NCI-H82 (cell line): Measurements from ENCODE around the gene BCR.

ENCODE experiments used
- DNase-seq: peaks from one replicate; lab custom pipeline; 2025; lab: John Stamatoyannopoulos, UW

Gene BCR

GRCh38 chr22:23217171-23218052 lies 37.1 kb downstream of the BCR start:
- no peak for DNase-seq

DNA sequence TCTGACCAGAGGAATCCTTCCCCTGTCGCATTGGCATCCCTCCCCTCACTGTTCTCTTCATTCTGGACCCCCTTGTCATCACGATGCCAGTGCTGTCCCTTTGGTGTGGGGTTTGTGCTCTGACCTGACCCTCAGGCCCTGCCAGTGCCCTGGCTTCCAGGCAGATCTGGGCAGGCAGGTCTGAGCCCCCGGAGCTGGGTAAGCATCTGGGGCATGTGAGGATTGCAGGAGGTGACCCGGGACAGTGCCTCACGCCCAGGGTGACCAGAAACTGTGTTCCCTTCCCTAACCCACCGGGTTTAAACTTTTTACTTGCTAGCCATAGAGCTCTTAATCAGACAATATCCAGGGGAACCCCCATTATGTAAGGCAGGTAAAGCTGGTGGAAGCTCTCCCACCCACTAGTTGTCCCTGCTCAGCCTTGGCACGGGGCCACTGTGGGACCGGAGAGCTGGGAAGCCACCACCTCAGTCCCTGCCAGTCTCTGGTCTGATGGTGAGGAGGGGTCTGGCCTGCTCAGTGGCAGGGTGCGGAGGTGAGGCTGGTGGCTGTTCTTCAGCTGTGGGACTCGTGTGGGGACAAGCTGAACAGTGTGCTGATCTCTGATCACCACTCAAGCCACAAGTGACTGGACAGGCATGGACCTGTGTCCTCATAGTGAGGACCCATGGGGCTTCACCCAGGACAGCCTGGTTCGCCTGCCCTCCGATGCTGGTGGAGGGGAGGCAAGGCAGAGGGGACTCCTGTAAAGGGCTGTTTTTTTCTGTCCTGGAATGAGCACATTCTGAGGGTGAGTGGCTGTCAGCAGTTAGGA lies 38.0 kb downstream of the BCR start:
- DNase-seq = no peak

DNA sequence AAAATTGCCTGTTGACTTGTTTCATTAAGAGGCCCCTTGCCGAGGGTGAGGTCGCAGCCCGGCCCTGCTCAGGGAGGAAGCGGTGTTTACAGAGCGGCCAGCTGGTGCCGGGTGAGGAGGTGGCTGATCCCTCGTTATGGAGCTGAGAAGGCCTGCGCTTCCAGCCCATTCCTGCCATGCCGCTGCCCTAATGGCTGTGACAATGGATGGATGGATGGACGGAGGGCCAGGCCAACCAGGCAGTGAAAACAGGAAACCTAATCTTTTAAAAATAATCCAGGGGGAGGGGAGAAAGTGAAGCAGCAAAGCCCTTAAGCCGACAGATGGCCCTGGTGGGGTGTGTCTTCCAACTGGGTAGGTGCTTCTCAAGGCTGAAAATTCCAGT lies 38.5 kb downstream of the BCR start:
- peak; percentile 98 for DNase-seq

DNA sequence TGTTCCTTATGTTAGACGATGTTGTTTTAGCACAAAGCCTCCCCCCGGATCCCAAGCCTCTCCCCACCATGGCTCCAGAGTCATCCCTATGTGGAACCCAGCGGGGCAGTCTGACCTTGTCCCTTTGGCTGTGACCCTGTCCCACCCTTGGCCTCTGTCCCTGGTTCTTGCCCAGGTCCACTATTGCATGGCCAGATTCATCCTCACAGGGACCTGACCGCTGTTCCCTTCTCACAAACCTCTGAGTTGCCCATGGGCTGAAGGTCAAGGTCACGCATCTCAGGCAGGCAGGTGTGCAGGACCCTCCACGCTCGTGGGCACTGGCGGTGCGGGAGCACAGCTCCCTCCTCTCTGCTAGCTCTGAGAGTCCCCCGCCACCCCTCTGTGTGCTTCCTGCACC lies 39.0 kb downstream of the BCR start:
- DNase-seq = no peak

DNA sequence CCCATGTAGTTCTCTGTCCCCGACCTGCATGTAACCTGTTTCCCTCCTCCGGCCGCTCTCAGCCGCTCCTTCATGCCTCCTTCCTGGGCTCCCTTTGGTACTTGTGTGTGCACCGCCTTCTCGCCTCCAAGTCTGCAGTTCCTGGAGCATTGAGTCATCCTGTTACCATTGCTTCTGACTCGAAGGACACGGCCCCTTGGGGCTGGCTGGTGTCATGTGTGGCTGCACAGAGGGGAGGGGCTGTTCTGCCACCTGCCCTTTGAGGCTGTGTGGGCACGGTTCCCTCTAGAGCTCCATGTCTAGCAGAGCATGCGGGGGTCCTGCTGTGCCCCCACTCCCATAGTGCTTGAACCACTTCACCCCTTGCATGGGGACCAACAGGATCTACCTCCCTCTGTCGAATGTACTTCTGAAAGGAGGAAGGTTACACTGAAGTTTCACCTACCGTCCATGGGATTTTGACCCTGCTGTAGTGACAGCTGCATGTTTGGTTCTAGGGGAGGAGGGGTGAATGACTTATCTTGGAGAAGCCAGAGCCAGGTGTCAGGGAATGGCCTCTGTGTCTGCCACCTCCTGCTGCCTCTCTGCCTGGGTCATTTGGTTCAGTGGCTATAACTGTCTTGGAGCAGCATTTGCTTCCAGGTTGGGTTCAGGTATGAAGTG lies 39.6 kb downstream of the BCR start:
- DNase-seq = peak; percentile 75

DNA sequence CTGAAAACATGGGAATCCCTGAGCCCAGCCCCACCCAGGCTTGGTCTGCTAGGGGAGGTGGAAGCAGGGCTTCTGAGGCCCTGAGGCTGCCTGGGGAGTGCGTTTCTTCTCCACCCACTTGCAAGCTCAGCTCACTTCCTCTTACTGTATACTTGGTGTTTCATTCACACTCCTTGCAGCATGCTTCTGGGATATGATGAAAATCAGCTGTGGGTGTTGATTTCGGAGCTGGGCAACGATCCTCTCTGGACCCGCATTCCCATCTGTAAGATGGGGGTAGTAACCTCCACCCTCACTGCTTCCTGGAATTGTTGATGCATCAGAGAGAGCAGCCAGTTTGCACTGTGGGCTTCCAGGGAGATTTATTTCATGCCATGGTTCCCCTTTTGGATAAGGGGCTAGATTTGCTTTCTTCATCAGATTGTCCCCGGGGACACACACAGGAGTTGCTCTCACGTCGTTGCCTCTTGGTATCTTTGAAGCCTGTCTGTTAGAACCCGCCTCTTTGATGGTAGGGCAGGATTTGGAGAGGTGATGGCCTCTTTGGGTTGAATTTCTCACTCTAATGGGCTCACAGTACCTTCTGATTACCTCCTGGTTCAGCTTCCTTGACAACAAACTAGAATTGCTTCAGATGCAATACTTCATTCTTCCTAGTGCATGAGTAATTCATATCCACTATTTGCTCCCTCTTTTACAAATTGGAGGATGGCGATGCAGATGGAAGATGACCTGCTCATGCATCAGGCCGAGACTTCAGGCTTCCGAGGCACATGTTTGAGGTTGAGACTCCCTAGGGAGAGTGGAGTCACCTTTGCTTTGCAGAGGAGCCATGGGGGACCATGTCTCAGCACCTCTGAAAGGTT lies 40.4 kb downstream of the BCR start:
- DNase-seq = no peak

DNA sequence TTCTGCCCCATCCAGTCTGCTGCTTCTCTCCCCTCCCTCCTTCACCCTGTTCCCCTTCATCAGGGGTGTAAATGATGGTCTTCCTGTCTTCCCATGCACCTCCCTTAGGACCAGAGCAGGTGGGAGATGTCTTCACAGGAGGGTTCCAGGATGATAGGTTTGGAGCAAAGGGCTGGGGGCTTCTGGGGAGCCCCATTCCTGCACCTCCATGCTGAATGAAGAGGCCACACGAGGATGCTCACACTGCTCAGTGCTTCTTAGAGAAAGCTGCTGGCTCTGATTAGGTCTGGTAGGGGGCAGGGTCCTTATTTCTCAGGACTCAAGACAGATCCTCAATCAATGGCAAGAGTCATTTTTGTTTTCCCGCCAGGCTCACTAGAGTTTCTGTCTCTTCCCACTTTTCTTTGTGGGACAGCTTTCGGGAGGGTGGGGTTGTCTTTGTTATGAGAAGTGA lies 41.1 kb downstream of the BCR start:
- no peak for DNase-seq

- no peak for DNase-seq
Observed at GRCh38 chr22:23222033-23222792, 41.9 kb downstream of the BCR start.

GRCh38 chr22:23222793-23223568 lies 42.7 kb downstream of the BCR start:
- no peak for DNase-seq

- no peak for DNase-seq
Observed at GRCh38 chr22:23223569-23224317, 43.4 kb downstream of the BCR start.

DNA sequence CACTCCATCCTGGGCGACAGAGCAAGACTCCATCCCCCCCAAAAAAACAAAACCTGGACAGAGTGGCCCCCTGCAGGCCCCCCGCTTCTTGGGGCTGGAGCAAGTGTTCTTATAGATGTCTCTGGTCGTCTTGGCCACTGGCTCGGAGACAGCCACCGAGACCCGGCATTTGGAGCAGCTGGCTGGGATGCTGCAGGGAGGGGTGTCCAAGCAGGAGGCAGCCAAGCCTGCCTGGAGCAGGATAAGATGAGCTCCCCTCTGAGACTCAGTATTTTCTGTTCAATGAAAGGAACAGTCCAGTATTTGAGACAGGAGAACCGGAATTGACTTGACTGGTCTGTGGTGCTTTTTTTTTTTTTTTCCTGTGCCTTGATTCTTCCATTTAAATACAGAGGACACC lies 44.5 kb downstream of the BCR start:
- no peak for DNase-seq

- DNase-seq = no peak
Observed at GRCh38 chr22:23225337-23225723, 45.0 kb downstream of the BCR start.

DNA sequence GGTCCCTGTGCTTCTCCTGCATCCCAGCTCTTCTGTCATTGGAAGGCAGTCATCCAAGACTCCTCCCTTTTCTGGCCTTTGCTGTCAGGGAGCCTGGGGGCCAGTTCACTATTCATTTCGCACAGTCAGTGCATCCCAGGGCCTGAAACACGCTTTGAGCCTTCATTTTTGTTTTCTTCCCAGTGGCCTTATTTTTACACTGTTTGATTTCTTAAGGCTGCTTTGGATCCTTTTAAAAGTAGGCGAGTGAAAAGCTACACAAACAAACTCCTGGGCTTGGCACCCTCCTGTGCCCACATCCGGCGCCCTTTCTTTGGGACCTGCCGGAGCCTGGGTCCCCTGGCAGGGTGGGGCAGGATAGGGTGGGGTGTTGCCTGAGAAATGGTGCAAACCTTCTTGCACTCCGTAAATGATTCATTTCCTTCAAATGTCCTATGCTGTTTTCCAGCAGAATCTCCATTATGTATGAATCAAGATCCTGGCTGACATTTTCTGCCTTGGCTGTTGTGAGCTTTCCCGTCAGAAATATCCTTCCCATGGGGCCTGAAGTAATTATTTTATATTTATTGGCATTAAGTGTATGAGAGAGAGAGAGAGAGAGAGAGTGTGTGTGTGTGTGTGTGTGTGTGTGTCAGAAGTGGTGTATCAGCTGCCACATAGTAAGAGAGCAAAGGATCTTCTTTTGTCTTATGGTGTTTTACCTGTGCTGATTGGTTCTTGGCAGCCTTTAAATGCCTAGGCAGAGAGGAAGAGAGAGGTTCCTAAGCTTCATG lies 45.6 kb downstream of the BCR start:
- DNase-seq = no peak

DNA sequence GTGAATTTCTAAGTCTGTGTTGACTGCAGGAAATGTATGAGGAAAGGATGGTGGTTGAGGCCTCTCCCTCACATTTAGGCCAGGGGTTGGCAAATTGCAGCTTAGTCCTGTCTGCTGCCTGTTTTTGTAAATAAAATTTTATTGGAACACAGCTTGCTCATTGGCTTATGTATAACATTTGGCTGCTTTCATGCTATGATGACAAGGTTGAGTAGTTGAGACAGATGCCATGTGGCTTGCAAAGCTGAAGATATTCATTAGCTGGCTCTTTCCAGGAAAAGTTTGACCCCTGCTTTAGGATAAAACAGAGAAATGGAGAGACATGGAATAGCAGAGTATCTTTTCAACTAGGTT lies 46.2 kb downstream of the BCR start:
- no peak for DNase-seq

GRCh38 chr22:23227380-23227779 lies 47.1 kb downstream of the BCR start:
- no peak for DNase-seq

- no peak for DNase-seq
Observed at GRCh38 chr22:23228503-23228902, 48.2 kb downstream of the BCR start.

DNA sequence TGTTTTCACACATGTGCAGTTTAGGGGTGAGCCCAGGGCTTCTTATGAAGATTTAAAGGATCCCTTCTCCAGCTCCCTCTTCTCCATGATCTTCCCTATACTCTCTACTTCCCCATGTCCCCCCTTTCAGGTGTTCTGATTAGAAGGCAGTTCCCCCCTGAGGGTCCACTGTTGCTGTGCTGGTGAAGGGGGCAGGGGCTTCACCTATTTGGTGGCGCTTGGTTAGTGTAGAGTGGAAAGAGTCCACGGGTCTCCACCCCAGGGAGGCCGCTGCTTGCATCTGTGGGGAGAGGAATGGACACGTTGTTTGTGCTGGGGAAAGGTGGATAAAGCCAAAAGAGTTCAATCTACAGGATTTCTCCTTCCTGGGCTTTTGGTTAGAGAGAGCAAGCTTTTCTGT lies 49.3 kb downstream of the BCR start:
- DNase-seq = no peak

GRCh38 chr22:23230348-23231068 lies 50.2 kb downstream of the BCR start:
- DNase-seq = no peak
